ENCODE data around the gene WDR31. TPM values are rescaled to one million over a fixed set of nuclear protein-coding genes. Genes with fewer than 3 reads are reported as not detected.

The WDR31 gene
- total and polyA plus RNA-seq, 2 of the 4 experiments (the other 2 are of a cell fraction) = 0.29 to 0.36 TPM

DNA sequence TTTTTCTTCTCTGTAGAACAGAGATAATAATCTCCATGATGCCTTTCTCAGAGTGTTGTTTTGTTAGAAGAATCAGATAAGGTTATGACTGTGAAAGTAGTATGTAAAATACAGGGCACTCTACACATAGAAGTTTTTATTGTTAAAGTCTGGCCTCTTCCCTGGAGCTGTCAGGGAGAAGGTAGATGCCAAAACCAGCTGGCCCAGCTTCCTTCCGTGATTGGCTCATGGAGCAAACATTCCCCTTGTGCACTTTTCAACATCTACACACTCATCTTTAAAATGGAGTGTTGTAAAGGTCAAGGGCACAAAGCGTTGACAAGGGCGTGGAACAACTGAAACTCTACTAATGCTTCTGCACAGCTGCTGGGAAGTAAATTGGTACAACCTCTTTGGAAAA lies 29.5 kb downstream of the WDR31 start:
- Histone ChIP-seq H3K4me3 (ENCODE audit: insufficient read depth, low read depth, low read length) (no peak overlapping the region), H3K14ac (replicated peaks; ENCODE audit: low read depth, low read length) (no peak overlapping the region), H3K56ac (ENCODE audit: extremely low read depth, insufficient read depth, low read length) (no peak overlapping the region), H2BK15ac (ENCODE audit: low read depth, low read length) (no peak overlapping the region), H3K27me3 (ENCODE audit: control insufficient read depth, insufficient read depth, low read length) (peaks cover 12% of the 10 kb centered on the region; the same call in 1 of the 2 replicates), H3K4me2 (ENCODE audit: low read depth, low read length) (no peak overlapping the region), H3K18ac (ENCODE audit: low read depth, low read length) (no peak overlapping the region), H3K79me1 (ENCODE audit: low read depth in 1 of 2, low read length in 2 of 2) (no peaks in the 10 kb centered on the region), H2AFZ (replicated peaks; ENCODE audit: low read length, poor library complexity) (no peak overlapping the region), H2BK5ac (ENCODE audit: low read depth, low read length, poor library complexity, severe bottlenecking) (no peak overlapping the region), H3K36me3 (ENCODE audit: control insufficient read depth, insufficient read depth, low read length) (no peaks in the 10 kb centered on the region), H2AK5ac (ENCODE audit: low read depth, low read length) (no peak overlapping the region), H3K23ac (ENCODE audit: low read depth, low read length) (no peak overlapping the region), H4K5ac (ENCODE audit: low read depth, low read length) (no peak overlapping the region), H2BK120ac (ENCODE audit: low read depth, low read length) (no peak overlapping the region), H4K8ac (ENCODE audit: low read depth in 2 of 2, low read length in 2 of 2) (no peak overlapping the region), H3K9me3 (ENCODE audit: control insufficient read depth, insufficient read depth, low read length) (no peaks in the 10 kb centered on the region), H3K4me1 (ENCODE audit: control insufficient read depth, insufficient read depth, low read length) (no peaks in the 10 kb centered on the region), H3K9me1 (ENCODE audit: insufficient read depth, low read length) (no peaks in the 10 kb centered on the region), H4K20me1 (ENCODE audit: insufficient read depth, low read length) (no peaks in the 10 kb centered on the region), H3K27ac (ENCODE audit: insufficient read depth, low read length) (no peak overlapping the region), H2AK9ac (replicated peaks; ENCODE audit: low read depth, low read length, poor library complexity) (no peak overlapping the region), H3K9ac (ENCODE audit: low read depth, low read length) (no peak overlapping the region), H2BK20ac (ENCODE audit: low read depth, low read length) (no peak overlapping the region), H3K4ac (ENCODE audit: low read depth, low read length) (no peak overlapping the region), H4K91ac (ENCODE audit: insufficient read depth, low read depth, low read length) (no peak overlapping the region)
- ChIA-PET POLR2A (ENCODE audit: unreplicated experiment) (no interaction called here), CTCF (interaction anchor here (0.7 to 1.1 kb wide), 3 partner anchors 29 to 277 kb away, joined by 3 read pairs; partner anchors contain the start of genes CDC26, PRPF4 and WDR31)
- in situ Hi-C loops (cut with MboI; ENCODE audit: low sequenced_read_pairs) (no loop called here), dilution Hi-C loops (cut with HindIII; ENCODE audit: low sequenced_read_pairs, unreplicated experiment) (no loop called here), intact Hi-C loops (cut with micrococcal nuclease) (no loop called here)
- DNase-seq (no peak), ATAC-seq (ENCODE audit: low read depth) (no peak)
- WGBS, 2 experiments (ENCODE audit: extremely low coverage in 2 of 2, insufficient read length in 1 of 2) = no CpG with 5 or more reads among the region's 3 CpGs
- no TSS peak for BruUV-seq (replicated peaks)
- TF ChIP-seq FOS (IDR thresholded peaks at IDR 0.05; ENCODE audit: low read depth, low read length) = no peak
- TF ChIP-seq, protein P1, sequence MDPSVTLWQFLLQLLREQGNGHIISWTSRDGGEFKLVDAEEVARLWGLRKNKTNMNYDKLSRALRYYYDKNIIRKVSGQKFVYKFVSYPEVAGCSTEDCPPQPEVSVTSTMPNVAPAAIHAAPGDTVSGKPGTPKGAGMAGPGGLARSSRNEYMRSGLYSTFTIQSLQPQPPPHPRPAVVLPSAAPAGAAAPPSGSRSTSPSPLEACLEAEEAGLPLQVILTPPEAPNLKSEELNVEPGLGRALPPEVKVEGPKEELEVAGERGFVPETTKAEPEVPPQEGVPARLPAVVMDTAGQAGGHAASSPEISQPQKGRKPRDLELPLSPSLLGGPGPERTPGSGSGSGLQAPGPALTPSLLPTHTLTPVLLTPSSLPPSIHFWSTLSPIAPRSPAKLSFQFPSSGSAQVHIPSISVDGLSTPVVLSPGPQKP (IDR thresholded peaks at IDR 0.05; ENCODE audit: borderline replicate concordance, low read depth, low read length) = no peak

Measured in IMR-90 (cell line).